Right lobe of liver (tissue), 6 donors: ENCODE results near the gene CIB4. TPM values are rescaled to one million over a fixed set of nuclear protein-coding genes. Genes with fewer than 3 reads are reported as not detected.

Experiments
- ATAC-seq, 4 donors: fragments of 200-7000 bp; cut with Tn5 transposase; one replicate each; pipeline ENCODE4 v1.9.1; 2020; ENCODE audit warnings: mild to moderate bottlenecking in 4 of 4, moderate library complexity in 4 of 4
- DNase-seq, 3 donors: peaks; one replicate each; pipeline ENCODE4 v3.0.0-alpha.2; 2020
- H3K27ac ChIP-seq, 3 donors: fragments of 200-600 bp; one replicate each; pipeline ENCODE4 v1.8.0; 2022
- H3K27me3 ChIP-seq, 2 donors: fragments of 200-600 bp; one replicate each; pipeline ENCODE4 v1.8.0; 2022
- H3K36me3 ChIP-seq, 4 donors: fragments of 200-600 bp; sonication (generic) in 1 of 4; one replicate each; pipeline versions ENCODE4 v1.5.1 to v1.8.0; 2017 to 2022; ENCODE audit warnings: control low read depth in 1 of 4
- H3K4me1 ChIP-seq, 4 donors: fragments of 200-600 bp; sonication (generic) in 1 of 4; one replicate each; pipeline versions ENCODE4 v1.5.1 to v1.8.0; 2017 to 2022; ENCODE audit warnings: control low read depth in 1 of 4
- H3K4me3 ChIP-seq, 3 donors: fragments of 200-600 bp; one replicate each; pipeline ENCODE4 v1.8.0; 2022
- H3K9me3 ChIP-seq, 4 donors: fragments of 200-600 bp; sonication (generic) in 1 of 4; one replicate each; pipeline versions ENCODE4 v1.5.1 to v1.8.0; 2017 to 2022; ENCODE audit warnings: control low read depth in 1 of 4
- POLR2A ChIP-seq: fragments of 450-650 bp; IDR thresholded peaks from one replicate; pipeline ENCODE4 v1.6.1; 2017; ENCODE audit warnings: antibody characterized with exemption, mild to moderate bottlenecking
- WGBS: methylation state at CpG from one replicate; pipeline ENCODE4 v1.1.6; 2018; ENCODE audit warnings: low coverage, low lambda C conversion rate; ENCODE audit not compliant: insufficient coverage; ENCODE audit errors: missing lambda C conversion rate; 5-methylcytosine and 5-hydroxymethylcytosine counted together
- intact Hi-C, 2 donors: fragments of 100-400 bp; cut with DNase I; formaldehyde crosslinking; loops; one replicate each; pipeline versions ENCODE4 v1.11.2 to v1.14.1; 2022
- total RNA-seq, 6 experiments: library from RNA; depleted of rRNA in 2 of 6; stranded (reverse); fragments of >200 nt in 2 of 6; fragmentation: NEBNext Ultra II Directional in 3 of 6; extraction: Animal tissue kit (Norgen Biotek cat#: 25700) in 3 of 6; gene quantifications; one replicate each; pipeline versions ENCODE4 v1.1.0 to v1.2.4, GENCODE V29; 2016 to 2023
- TF ChIP-seq, protein P1 (sequence below), 4 donors: fragments of 200-600 bp in 3 of 4; fragments of 450-650 bp in 1 of 4; IDR thresholded peaks; one replicate each; pipeline versions ENCODE4 v1.5.1 to v1.8.0; 2016 to 2022; ENCODE audit warnings: antibody characterized with exemption in 4 of 4, mild to moderate bottlenecking in 2 of 4
- donor health status: DM: no; HTN: yes; CAD: no.
- donor health status: DM: no; HTN: no; CAD: no.
- donor health status: DM: no; HTN: no; CAD: no.
- donor health status: DM: no; HTN: yes; CAD: no.
- donor health status: DM: no; HTN: yes; CAD: no.

The CIB4 gene
- total RNA-seq, 6 experiments from 2014 or later, result not detected

- intact Hi-C loops, result no loop called here
- Histone ChIP-seq H3K9me3 (no peaks in the 10 kb centered on the region), H3K27ac (no peak overlapping the region), H3K27me3 (no peaks in the 10 kb centered on the region), H3K4me3 (no peak overlapping the region), H3K4me1 (no peaks in the 10 kb centered on the region), H3K36me3 (no peaks in the 10 kb centered on the region)
- WGBS, result 53% methylated on average over 11 of the region's 13 CpGs
- TF ChIP-seq, protein P1, sequence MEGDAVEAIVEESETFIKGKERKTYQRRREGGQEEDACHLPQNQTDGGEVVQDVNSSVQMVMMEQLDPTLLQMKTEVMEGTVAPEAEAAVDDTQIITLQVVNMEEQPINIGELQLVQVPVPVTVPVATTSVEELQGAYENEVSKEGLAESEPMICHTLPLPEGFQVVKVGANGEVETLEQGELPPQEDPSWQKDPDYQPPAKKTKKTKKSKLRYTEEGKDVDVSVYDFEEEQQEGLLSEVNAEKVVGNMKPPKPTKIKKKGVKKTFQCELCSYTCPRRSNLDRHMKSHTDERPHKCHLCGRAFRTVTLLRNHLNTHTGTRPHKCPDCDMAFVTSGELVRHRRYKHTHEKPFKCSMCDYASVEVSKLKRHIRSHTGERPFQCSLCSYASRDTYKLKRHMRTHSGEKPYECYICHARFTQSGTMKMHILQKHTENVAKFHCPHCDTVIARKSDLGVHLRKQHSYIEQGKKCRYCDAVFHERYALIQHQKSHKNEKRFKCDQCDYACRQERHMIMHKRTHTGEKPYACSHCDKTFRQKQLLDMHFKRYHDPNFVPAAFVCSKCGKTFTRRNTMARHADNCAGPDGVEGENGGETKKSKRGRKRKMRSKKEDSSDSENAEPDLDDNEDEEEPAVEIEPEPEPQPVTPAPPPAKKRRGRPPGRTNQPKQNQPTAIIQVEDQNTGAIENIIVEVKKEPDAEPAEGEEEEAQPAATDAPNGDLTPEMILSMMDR (IDR thresholded peaks at IDR 0.05), result no peak
- TF ChIP-seq POLR2A, result no peak
- no peak for DNase-seq
- ATAC-seq, result no peak
Measured at GRCh38 chr2:26644188-26644835, 3.1 kb upstream of the CIB4 start.

DNA sequence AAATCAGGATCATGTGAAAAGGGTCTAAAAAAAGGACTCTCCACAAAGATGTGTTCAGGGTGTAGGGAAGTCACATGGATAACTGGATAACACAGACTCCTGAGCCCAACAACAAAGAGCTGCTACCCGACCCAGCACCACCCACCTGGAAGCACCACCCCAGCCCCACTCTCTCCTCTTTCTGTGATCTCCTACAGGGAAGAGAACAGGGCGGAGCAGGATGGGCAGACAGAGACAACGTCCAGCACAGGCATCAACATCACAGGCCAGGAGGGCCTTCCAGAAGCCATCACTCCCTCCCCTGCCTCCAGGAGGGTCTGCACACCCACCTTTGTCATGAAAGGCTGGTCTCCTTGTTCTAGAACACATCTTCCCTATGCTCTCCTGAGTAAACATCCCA, 1.3 kb upstream of the CIB4 start:
- Histone ChIP-seq H3K4me3 (no peak overlapping the region), H3K9me3 (no peaks in the 10 kb centered on the region), H3K27ac (no peak overlapping the region), H3K27me3 (no peaks in the 10 kb centered on the region), H3K4me1 (no peaks in the 10 kb centered on the region), H3K36me3 (no peaks in the 10 kb centered on the region)
- no peak for ATAC-seq
- no peak for DNase-seq
- intact Hi-C loops, result no loop called here
- TF ChIP-seq, protein P1 (IDR thresholded peaks at IDR 0.05), result no peak
- TF ChIP-seq POLR2A, result no peak
- WGBS, result 20% methylated on average over 3 of the region's 3 CpGs

DNA sequence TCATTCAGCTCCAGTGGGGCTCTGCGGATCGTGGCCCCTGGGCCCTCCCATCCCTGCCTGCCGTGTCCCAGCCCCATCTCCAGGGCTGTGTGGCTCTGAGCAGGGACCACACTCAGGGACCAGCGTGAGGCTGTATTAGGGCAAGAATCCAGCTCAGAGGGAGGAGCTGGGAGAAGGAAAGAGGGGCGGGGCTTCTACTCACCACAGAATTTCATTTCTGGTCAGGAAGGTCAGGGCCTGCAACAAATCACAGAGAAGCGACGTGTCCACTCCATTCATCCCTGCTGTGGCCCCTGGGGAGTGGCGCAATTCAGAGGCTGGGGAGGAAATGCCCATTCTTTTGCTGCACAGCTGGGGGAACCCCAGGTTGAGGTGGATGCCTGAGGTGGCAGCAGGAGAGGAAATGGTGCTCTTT, 828 bp downstream of the CIB4 start:
- intact Hi-C loops, result no loop called here
- H3K36me3 ChIP-seq, result no peaks in the 10 kb centered on the region
- peak; percentile 26 to 54 (median 42) for ATAC-seq
- no peak overlapping the region for H3K4me3 ChIP-seq
- H3K27ac ChIP-seq, result no peak overlapping the region
- no peaks in the 10 kb centered on the region for H3K9me3 ChIP-seq
- H3K27me3 ChIP-seq, result no peaks in the 10 kb centered on the region
- DNase-seq, result no peak
- H3K4me1 ChIP-seq, result no peaks in the 10 kb centered on the region
- 17% methylated on average over 6 of the region's 8 CpGs for WGBS
- no peak for TF ChIP-seq POLR2A
- TF ChIP-seq, protein P1 (IDR thresholded peaks at IDR 0.05), result no peak

DNA sequence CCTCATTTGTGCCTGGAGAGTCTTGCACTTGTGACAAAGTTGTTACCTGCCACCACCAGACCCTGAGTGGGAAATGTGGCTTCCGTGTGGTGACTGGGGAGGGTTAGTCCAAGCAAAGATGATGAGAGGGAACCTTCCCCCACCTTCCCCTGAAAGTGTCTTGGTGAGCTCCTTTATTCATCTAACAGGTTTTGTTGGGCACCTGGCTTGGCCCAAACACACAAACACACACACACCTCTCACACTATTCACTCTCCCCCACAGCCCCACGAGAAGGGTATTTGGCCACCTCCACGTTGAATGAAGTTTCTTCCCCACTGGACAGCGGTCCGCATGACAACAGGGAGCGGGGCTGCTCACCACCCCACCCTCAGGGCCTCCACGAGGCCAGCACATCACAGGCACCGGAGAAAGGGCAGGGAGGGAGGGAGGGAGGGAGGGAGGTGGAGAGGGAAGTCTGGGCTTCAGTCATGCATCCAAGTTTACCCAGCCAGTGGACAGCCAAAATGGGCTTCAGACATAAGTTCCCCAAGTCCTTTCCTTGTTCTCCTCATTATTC, 1.4 kb downstream of the CIB4 start:
- Histone ChIP-seq H3K27ac (no peak overlapping the region), H3K36me3 (no peaks in the 10 kb centered on the region), H3K4me3 (no peak overlapping the region), H3K27me3 (no peaks in the 10 kb centered on the region), H3K4me1 (no peaks in the 10 kb centered on the region), H3K9me3 (no peaks in the 10 kb centered on the region)
- ATAC-seq, result no peak
- intact Hi-C loops, result no loop called here
- 49% methylated on average over 7 of the region's 8 CpGs for WGBS
- no peak for DNase-seq
- TF ChIP-seq, protein P1 (IDR thresholded peaks at IDR 0.05), result no peak
- no peak for TF ChIP-seq POLR2A
